Lower leg skin (tissue), 3 donors: Measurements from ENCODE around the gene SUPT20H.

ENCODE experiments used
- POLR2A ChIP-seq, 2 donors: fragments of 450-650 bp; IDR thresholded peaks; one replicate each; pipeline ENCODE4 v1.6.1; 2016 to 2017; ENCODE audit warnings: antibody characterized with exemption in 2 of 2, mild to moderate bottlenecking in 1 of 2, moderate library complexity in 1 of 2
- TF ChIP-seq, protein P1 (sequence below), 3 donors: fragments of 450-650 bp; IDR thresholded peaks; one replicate each; pipeline ENCODE4 v1.5.1; 2016; ENCODE audit warnings: antibody characterized with exemption in 3 of 3, mild to moderate bottlenecking in 3 of 3, moderate library complexity in 2 of 3

DNA sequence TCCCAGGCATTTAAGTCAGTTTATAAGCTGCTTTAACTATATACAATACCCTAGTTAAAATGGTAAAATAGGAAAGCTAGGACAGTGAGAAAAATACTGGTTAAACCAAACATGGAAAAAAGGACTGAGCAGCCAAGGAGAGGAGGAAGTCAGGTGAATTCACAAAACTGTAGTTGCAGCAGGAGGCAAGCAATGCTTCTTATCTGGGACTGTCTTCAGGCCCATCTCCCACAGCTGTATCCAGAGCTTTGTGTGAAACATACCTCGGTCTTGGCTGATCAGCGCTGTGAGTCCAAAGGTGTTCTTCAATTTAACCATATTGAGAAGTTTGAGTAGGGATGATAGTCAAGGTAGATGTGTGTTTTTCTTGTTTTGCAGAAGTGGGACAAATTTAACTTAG lies 15.7 kb upstream of the SUPT20H start:
- TF ChIP-seq, protein P1, sequence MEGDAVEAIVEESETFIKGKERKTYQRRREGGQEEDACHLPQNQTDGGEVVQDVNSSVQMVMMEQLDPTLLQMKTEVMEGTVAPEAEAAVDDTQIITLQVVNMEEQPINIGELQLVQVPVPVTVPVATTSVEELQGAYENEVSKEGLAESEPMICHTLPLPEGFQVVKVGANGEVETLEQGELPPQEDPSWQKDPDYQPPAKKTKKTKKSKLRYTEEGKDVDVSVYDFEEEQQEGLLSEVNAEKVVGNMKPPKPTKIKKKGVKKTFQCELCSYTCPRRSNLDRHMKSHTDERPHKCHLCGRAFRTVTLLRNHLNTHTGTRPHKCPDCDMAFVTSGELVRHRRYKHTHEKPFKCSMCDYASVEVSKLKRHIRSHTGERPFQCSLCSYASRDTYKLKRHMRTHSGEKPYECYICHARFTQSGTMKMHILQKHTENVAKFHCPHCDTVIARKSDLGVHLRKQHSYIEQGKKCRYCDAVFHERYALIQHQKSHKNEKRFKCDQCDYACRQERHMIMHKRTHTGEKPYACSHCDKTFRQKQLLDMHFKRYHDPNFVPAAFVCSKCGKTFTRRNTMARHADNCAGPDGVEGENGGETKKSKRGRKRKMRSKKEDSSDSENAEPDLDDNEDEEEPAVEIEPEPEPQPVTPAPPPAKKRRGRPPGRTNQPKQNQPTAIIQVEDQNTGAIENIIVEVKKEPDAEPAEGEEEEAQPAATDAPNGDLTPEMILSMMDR (IDR thresholded peaks at IDR 0.05) = no peak
- no peak for TF ChIP-seq POLR2A (IDR thresholded peaks at IDR 0.05)
